GM12878 (cell line): ENCODE data around the gene IQCH. TPM values are rescaled to one million over a fixed set of nuclear protein-coding genes. Genes with fewer than 3 reads are reported as not detected.

Experiments used
- ATAC-seq: fragments of 200-7000 bp; cut with Tn5 transposase; 3 replicates; pipeline ENCODE4 v1.9.1; 2020; ENCODE audit warnings: mild to moderate bottlenecking, moderate library complexity
- BruUV-seq: library from RNA; stranded (reverse); fragments of 400-500 nt; replicated peaks from 2 replicates; lab custom pipeline; 2021; lab: Mats Ljungman, UMichigan
- CTCF ChIA-PET: fragments of 300-600 bp; sonication (Branson Sonifier 250); formaldehyde crosslinking; extraction: SDS; loops from one replicate; lab custom pipeline; 2021; ENCODE audit warnings: inconsistent platforms; lab: Yijun Ruan, JAX
- POLR2A ChIA-PET: fragments of 350-600 bp; formaldehyde crosslinking; extraction: SDS; loops from one replicate; lab custom pipeline; 2021; ENCODE audit warnings: inconsistent platforms; lab: Charles Lee
- RAD21 ChIA-PET: fragments of 300-600 bp; sonication (Branson Sonifier 250); formaldehyde crosslinking; loops from one replicate; lab custom pipeline; 2023; ENCODE audit warnings: antibody characterized with exemption; ENCODE audit not compliant: unreplicated experiment; lab: Charles Lee
- SMC1A ChIA-PET: fragments of 300-600 bp; sonication (Branson Sonifier 250); formaldehyde crosslinking; loops from one replicate; lab custom pipeline; 2023; ENCODE audit not compliant: unreplicated experiment, uncharacterized antibody; lab: Charles Lee
- DNase-seq: peaks from one replicate; pipeline ENCODE4 v3.0.0-alpha.2; 2011; ENCODE audit warnings: low read depth, low spot score
- FAIRE-seq: peaks from 3 replicates; lab custom pipeline; 2011; peaks lifted over from hg19 to GRCh38; lab: Jason Lieb, UNC
- H2AFZ ChIP-seq: 2 replicates; pipeline ENCODE4 v1.6.0; 2011; ENCODE audit warnings: low read depth, low read length, control low read depth; ENCODE audit not compliant: control insufficient read depth
- H3K27ac ChIP-seq: 2 replicates; pipeline ENCODE4 v1.5.1; 2011; ENCODE audit warnings: control low read depth; ENCODE audit not compliant: control insufficient read depth, insufficient read depth
- H3K27me3 ChIP-seq, 2 experiments: replicated peaks in 1 of 2; 2 replicates each; pipeline versions ENCODE4 v1.6.0 to v1.6.1; 2011; ENCODE audit warnings: low read length in 1 of 2; ENCODE audit not compliant: control insufficient read depth in 2 of 2, insufficient read depth in 2 of 2
- H3K36me3 ChIP-seq, 2 experiments: 2 replicates each; pipeline ENCODE4 v1.5.1; 2011; ENCODE audit warnings: low read length in 1 of 2; ENCODE audit not compliant: control insufficient read depth in 2 of 2, insufficient read depth in 2 of 2
- H3K4me1 ChIP-seq: 2 replicates; pipeline ENCODE4 v1.6.1; 2011; ENCODE audit warnings: mild to moderate bottlenecking, low read length, moderate library complexity, mixed read lengths; ENCODE audit not compliant: control insufficient read depth, insufficient read depth
- H3K4me2 ChIP-seq: 2 replicates; pipeline ENCODE4 v1.6.0; 2011; ENCODE audit warnings: control low read depth; ENCODE audit not compliant: control insufficient read depth, insufficient read depth
- H3K4me3 ChIP-seq: fragments of 200-600 bp; sonication (generic); 2 replicates; pipeline ENCODE4 v1.5.1; 2016
- H3K79me2 ChIP-seq: 2 replicates; pipeline ENCODE4 v1.6.0; 2011; ENCODE audit warnings: low read length; ENCODE audit not compliant: control insufficient read depth, insufficient read depth
- H3K9ac ChIP-seq: 2 replicates; pipeline ENCODE4 v1.8.0; 2011; ENCODE audit warnings: low read length, control low read depth, mixed read lengths; ENCODE audit not compliant: control insufficient read depth, insufficient read depth
- H3K9me3 ChIP-seq: replicated peaks from 3 replicates; pipeline ENCODE4 v1.5.1; 2011; ENCODE audit warnings: mild to moderate bottlenecking, low read length; ENCODE audit not compliant: control insufficient read depth, insufficient read depth
- H4K20me1 ChIP-seq: 2 replicates; pipeline ENCODE4 v1.6.0; 2011; ENCODE audit not compliant: control insufficient read depth, insufficient read depth
- ASH2L ChIP-seq: fragments of 300-600, 200-600 bp; sonication (generic); IDR thresholded peaks from 2 replicates; pipeline ENCODE4 v1.6.1; 2017; ENCODE audit warnings: low read depth, mild to moderate bottlenecking, borderline replicate concordance
- ATF7 ChIP-seq: fragments of 450-650 bp; IDR thresholded peaks from 2 replicates; pipeline ENCODE4 v1.6.1; 2016; ENCODE audit warnings: low read depth, mild to moderate bottlenecking
- DPF2 ChIP-seq: fragments of 450-650 bp; IDR thresholded peaks from 2 replicates; pipeline ENCODE4 v1.6.1; 2017; ENCODE audit warnings: mild to moderate bottlenecking
- MEF2A ChIP-seq: IDR thresholded peaks from 2 replicates; pipeline ENCODE4 v1.6.1; 2011; ENCODE audit warnings: low read depth, mild to moderate bottlenecking, low read length, moderate library complexity; ENCODE audit not compliant: insufficient read depth
- MLLT1 ChIP-seq: fragments of 450-650 bp; IDR thresholded peaks from 2 replicates; pipeline ENCODE4 v1.6.1; 2016; ENCODE audit warnings: mild to moderate bottlenecking
- NFYB ChIP-seq: IDR thresholded peaks from 2 replicates; pipeline ENCODE4 v1.6.1; 2011; ENCODE audit warnings: low read depth, mild to moderate bottlenecking, low read length, improper control_type of control experiment, moderate library complexity; ENCODE audit not compliant: insufficient read depth
- PAX8 ChIP-seq: fragments of 450-650 bp; IDR thresholded peaks from 2 replicates; pipeline ENCODE4 v1.6.1; 2017; ENCODE audit warnings: mild to moderate bottlenecking, moderate library complexity
- POU2F2 ChIP-seq: IDR thresholded peaks from 3 replicates; pipeline ENCODE4 v1.6.1; 2011; ENCODE audit warnings: low read depth, mild to moderate bottlenecking, low read length, borderline replicate concordance
- RFX5 ChIP-seq: IDR thresholded peaks from 2 replicates; pipeline ENCODE4 v1.6.1; 2011; ENCODE audit warnings: low read depth, low read length, improper control_type of control experiment
- RUNX3 ChIP-seq: IDR thresholded peaks from 2 replicates; pipeline ENCODE4 v1.6.1; 2012; ENCODE audit warnings: low read length, inconsistent platforms
- ZNF622 ChIP-seq: fragments of 450-650 bp; IDR thresholded peaks from 2 replicates; pipeline ENCODE4 v1.6.1; 2017; ENCODE audit warnings: mild to moderate bottlenecking, inconsistent platforms
- WGBS: methylation state at CpG from one replicate; pipeline ENCODE4 v1.1.6; 2016; ENCODE audit warnings: low lambda C conversion rate; ENCODE audit not compliant: insufficient replicate concordance, insufficient coverage; ENCODE audit errors: missing lambda C conversion rate; 5-methylcytosine and 5-hydroxymethylcytosine counted together
- in situ Hi-C: fragments of 300-500 bp; cut with MboI; formaldehyde crosslinking; loops from 9 replicates; pipeline ENCODE4 v1.14.3; 2018; ENCODE audit warnings: mixed read lengths
- intact Hi-C: fragments of 100-400 bp; cut with micrococcal nuclease; formaldehyde crosslinking; loops from one replicate; pipeline ENCODE4 v1.14.2; 2022; ENCODE audit not compliant: unreplicated experiment
- polyA plus RNA-seq, 11 experiments: library from polyadenylated mRNA; depleted of rRNA in 4 of 11; unstranded in 6 of 11; stranded (reverse) in 5 of 11; fragments of >200 nt; fragmentation: Nextera tagmentation in 4 of 11; fragmentation: Illumina TruSeq in 1 of 11; extraction: Ambion mirVana in 4 of 11; extraction: Trizol in 1 of 11; gene quantifications; 1 replicate in 1 of 11; 2 replicates in 10 of 11; pipeline versions ENCODE4 v1.2.1 to v1.2.3, GENCODE V29; 2011 to 2016; ENCODE audit warnings: inconsistent platforms in 2 of 11, missing spikeins in 2 of 11, low read depth in 1 of 11
- total RNA-seq, 4 experiments: library from RNA; depleted of rRNA in 3 of 4; stranded (reverse); fragments of >200 nt in 3 of 4; fragmentation: Illumina TruSeq in 1 of 4; extraction: Trizol in 1 of 4; gene quantifications; 2 replicates each; pipeline versions ENCODE4 v1.2.1 to v1.2.3, GENCODE V29; 2013 to 2021

IQCH gene
- total and polyA plus RNA-seq, 10 of the 15 experiments (the other 5 are each of a cell fraction or from before 2014, with no cell fraction given), result 0.29 to 1.3 (median 0.99) TPM

- TF ChIP-seq ZNF622 (no peak), RFX5 (no peak), NFYB (peak; percentile 46; the same call in 1 of the 2 replicates), PAX8 (no peak)
These were observed 266.6 kb downstream of the IQCH start, which contains the start of gene C15orf61 (continued) for GRCh38 chr15:67521029-67521782.

- ATAC-seq (peak; percentile 20), DNase-seq (no peak), FAIRE-seq (no peak)
- TF ChIP-seq MEF2A, result 0 out of 2 replicates have a peak, but pooled peaks have one; percentile 4
- TF ChIP-seq POU2F2, result no peak
- TF ChIP-seq ATF7, result peak; percentile 50
- TF ChIP-seq ASH2L, result 0 out of 2 replicates have a peak, but pooled peaks have one; percentile 25
- peak; percentile 1; the same call in 1 of the 2 replicates for TF ChIP-seq RUNX3
- no peak for TF ChIP-seq DPF2
- 0 out of 2 replicates have a peak, but pooled peaks have one; percentile 21 for TF ChIP-seq MLLT1
- WGBS, result 17% methylated on average over 23 of the region's 23 CpGs
- H3K27ac ChIP-seq, result peak overlapping the region; percentile 62
- intact Hi-C loops, result loop anchor here (2.0 to 5.0 kb wide), 2 partner anchors 17 to 320 kb away; partner anchors contain the start of gene RNU6-1
- peak overlapping the region; percentile 93 for H3K4me3 ChIP-seq
- in situ Hi-C loops, result no loop called here
- POLR2A ChIA-PET, result interaction anchor here (0.8 to 1.7 kb wide), 5 partner anchors 8 to 38 kb away, joined by 3 to 4 read pairs (median 3); no protein-coding TSS in a partner anchor
- peaks cover 39% of the 10 kb centered on the region for H3K79me2 ChIP-seq
- H3K36me3 ChIP-seq, result no peaks in the 10 kb centered on the region
- peak overlapping the region; percentile 94 for H2AFZ ChIP-seq
- TSS peak; percentile 75 for BruUV-seq
- H3K4me1 ChIP-seq, result no peaks in the 10 kb centered on the region
- H3K9ac ChIP-seq, result peak overlapping the region; percentile 92
- no peaks in the 10 kb centered on the region for H3K27me3 ChIP-seq
- CTCF ChIA-PET, result interaction anchor here (0.9 to 2.0 kb wide), 6 partner anchors 11 to 261 kb away, joined by 3 to 8 read pairs (median 4); no protein-coding TSS in a partner anchor
- RAD21 ChIA-PET, result interaction anchor here (0.6 to 2.3 kb wide), 13 partner anchors 8 to 223 kb away, joined by 3 to 13 read pairs (median 4); no protein-coding TSS in a partner anchor
- H3K9me3 ChIP-seq, result no peaks in the 10 kb centered on the region
- peak overlapping the region; percentile 97 for H3K4me2 ChIP-seq
- SMC1A ChIA-PET, result interaction anchor here (0.8 to 2.1 kb wide), 15 partner anchors 11 to 268 kb away, joined by 3 to 8 read pairs (median 4); no protein-coding TSS in a partner anchor
- H4K20me1 ChIP-seq, result no peaks in the 10 kb centered on the region
These were observed 267.4 kb downstream of the IQCH start for GRCh38 chr15:67521783-67522568.
